ENCODE data around the gene MTREX. TPM values are rescaled to one million over a fixed set of nuclear protein-coding genes. Genes with fewer than 3 reads are reported as not detected.

The MTREX gene
- total and polyA plus RNA-seq, 4 donors, result 10.0 to 43.8 (median 23.7) TPM

DNA sequence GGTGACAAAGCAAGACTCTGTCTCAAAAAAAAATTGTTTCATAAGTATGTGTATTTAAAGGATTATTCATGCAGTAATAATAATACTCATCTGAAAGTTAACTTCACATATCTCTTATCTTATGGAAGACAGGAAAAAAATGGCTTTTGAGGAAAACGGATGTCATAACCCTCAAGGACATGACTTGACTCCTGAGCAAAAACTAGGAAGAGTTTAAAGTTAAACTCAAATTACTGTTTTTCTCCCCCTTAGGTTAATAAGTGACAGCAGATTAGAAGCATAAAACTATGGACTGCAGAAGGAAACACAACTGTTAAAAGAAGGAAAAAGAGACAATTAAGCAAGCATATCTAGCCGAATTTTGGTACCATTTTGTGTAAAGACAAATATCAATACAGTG lies 16.8 kb upstream of the MTREX start:
- no peak overlapping the region for H3K9ac ChIP-seq (ENCODE audit: low read depth in 1 of 2, low read length in 2 of 2)
- H3K27ac ChIP-seq (ENCODE audit: low read depth in 1 of 2, low read length in 2 of 2), result no peak overlapping the region
- TF ChIP-seq SP1 (IDR thresholded peaks at IDR 0.05) (no peak), RXRA (IDR thresholded peaks at IDR 0.05) (no peak), RAD21 (IDR thresholded peaks at IDR 0.05) (no peak), FOXA2 (IDR thresholded peaks at IDR 0.05) (no peak), TAF1 (conservative IDR thresholded peaks at IDR 0.05) (no peak), YY1 (IDR thresholded peaks at IDR 0.05) (no peak), GABPA (IDR thresholded peaks at IDR 0.05 in 1 of 2, conservative IDR thresholded peaks at IDR 0.05 in 1 of 2) (no peak), FOXA1 (IDR thresholded peaks at IDR 0.05) (no peak)
- TF ChIP-seq, protein P1, sequence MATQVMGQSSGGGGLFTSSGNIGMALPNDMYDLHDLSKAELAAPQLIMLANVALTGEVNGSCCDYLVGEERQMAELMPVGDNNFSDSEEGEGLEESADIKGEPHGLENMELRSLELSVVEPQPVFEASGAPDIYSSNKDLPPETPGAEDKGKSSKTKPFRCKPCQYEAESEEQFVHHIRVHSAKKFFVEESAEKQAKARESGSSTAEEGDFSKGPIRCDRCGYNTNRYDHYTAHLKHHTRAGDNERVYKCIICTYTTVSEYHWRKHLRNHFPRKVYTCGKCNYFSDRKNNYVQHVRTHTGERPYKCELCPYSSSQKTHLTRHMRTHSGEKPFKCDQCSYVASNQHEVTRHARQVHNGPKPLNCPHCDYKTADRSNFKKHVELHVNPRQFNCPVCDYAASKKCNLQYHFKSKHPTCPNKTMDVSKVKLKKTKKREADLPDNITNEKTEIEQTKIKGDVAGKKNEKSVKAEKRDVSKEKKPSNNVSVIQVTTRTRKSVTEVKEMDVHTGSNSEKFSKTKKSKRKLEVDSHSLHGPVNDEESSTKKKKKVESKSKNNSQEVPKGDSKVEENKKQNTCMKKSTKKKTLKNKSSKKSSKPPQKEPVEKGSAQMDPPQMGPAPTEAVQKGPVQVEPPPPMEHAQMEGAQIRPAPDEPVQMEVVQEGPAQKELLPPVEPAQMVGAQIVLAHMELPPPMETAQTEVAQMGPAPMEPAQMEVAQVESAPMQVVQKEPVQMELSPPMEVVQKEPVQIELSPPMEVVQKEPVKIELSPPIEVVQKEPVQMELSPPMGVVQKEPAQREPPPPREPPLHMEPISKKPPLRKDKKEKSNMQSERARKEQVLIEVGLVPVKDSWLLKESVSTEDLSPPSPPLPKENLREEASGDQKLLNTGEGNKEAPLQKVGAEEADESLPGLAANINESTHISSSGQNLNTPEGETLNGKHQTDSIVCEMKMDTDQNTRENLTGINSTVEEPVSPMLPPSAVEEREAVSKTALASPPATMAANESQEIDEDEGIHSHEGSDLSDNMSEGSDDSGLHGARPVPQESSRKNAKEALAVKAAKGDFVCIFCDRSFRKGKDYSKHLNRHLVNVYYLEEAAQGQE (IDR thresholded peaks at IDR 0.05), result no peak
- TF ChIP-seq, protein P2, sequence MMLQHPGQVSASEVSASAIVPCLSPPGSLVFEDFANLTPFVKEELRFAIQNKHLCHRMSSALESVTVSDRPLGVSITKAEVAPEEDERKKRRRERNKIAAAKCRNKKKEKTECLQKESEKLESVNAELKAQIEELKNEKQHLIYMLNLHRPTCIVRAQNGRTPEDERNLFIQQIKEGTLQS (IDR thresholded peaks at IDR 0.05), result no peak
- TF ChIP-seq, protein P3, sequence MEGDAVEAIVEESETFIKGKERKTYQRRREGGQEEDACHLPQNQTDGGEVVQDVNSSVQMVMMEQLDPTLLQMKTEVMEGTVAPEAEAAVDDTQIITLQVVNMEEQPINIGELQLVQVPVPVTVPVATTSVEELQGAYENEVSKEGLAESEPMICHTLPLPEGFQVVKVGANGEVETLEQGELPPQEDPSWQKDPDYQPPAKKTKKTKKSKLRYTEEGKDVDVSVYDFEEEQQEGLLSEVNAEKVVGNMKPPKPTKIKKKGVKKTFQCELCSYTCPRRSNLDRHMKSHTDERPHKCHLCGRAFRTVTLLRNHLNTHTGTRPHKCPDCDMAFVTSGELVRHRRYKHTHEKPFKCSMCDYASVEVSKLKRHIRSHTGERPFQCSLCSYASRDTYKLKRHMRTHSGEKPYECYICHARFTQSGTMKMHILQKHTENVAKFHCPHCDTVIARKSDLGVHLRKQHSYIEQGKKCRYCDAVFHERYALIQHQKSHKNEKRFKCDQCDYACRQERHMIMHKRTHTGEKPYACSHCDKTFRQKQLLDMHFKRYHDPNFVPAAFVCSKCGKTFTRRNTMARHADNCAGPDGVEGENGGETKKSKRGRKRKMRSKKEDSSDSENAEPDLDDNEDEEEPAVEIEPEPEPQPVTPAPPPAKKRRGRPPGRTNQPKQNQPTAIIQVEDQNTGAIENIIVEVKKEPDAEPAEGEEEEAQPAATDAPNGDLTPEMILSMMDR (IDR thresholded peaks at IDR 0.05; ENCODE audit: low read depth, low read length, missing input control), result no peak
- DNase-seq (ENCODE audit: low spot score), result no peak
- H3K27me3 ChIP-seq (ENCODE audit: control insufficient read depth in 4 of 4, insufficient read depth in 4 of 4, low read length in 3 of 4), result no peaks in the 10 kb centered on the region
- no peak overlapping the region for H3K4me3 ChIP-seq (ENCODE audit: low read depth in 1 of 3, low read length in 3 of 3)
- no peaks in the 10 kb centered on the region for H3K4me1 ChIP-seq (ENCODE audit: control insufficient read depth in 4 of 4, insufficient read depth in 4 of 4, low read length in 3 of 4)
- peaks cover 6 to 55% (median 52%) of the 10 kb centered on the region in 4 donors for H3K36me3 ChIP-seq (ENCODE audit: control insufficient read depth in 4 of 4, insufficient read depth in 3 of 4, low read depth in 1 of 4, low read length in 3 of 4)
- WGBS, result 90% methylated on average over 2 of the region's 2 CpGs
- H3K9me3 ChIP-seq (ENCODE audit: control insufficient read depth in 4 of 4, low read length in 3 of 4), result no peaks in the 10 kb centered on the region

DNA sequence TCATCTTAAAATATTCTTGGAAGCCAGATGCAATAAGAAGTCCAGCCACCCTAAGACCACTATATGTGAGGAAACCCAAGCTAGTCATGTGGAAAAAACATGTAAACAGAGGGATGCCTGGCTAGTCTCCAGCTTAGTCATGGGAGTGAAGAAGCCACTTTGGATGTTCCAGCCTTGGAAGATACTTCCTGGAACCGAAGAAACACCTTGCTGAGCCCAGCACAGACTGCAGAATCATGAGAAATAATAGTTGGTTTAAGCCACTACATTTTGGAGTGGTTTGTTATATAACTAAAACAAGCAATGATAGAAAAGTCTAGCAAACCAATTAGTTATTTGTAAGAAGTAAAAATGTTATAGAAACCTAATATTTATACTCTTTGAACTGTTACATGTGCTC lies 12.9 kb upstream of the MTREX start:
- TF ChIP-seq, protein P4, sequence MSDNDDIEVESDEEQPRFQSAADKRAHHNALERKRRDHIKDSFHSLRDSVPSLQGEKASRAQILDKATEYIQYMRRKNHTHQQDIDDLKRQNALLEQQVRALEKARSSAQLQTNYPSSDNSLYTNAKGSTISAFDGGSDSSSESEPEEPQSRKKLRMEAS (IDR thresholded peaks at IDR 0.05), result no peak
- no peak for TF ChIP-seq YY1 (IDR thresholded peaks at IDR 0.05)
- TF ChIP-seq SP1 (IDR thresholded peaks at IDR 0.05), result no peak
- TF ChIP-seq GABPA (IDR thresholded peaks at IDR 0.05 in 1 of 2, conservative IDR thresholded peaks at IDR 0.05 in 1 of 2), result no peak
- no peak for DNase-seq (ENCODE audit: low spot score)
- no peak overlapping the region for H3K9ac ChIP-seq (ENCODE audit: low read depth in 1 of 2, low read length in 2 of 2)
- WGBS, result 97% methylated on average over 1 of the region's 1 CpG
- H3K27ac ChIP-seq (ENCODE audit: low read depth in 1 of 2, low read length in 2 of 2), result no peak overlapping the region
- H3K9me3 ChIP-seq (ENCODE audit: control insufficient read depth in 4 of 4, low read length in 3 of 4), result no peaks in the 10 kb centered on the region
- peaks cover 6 to 37% (median 36%) of the 10 kb centered on the region in 4 donors for H3K36me3 ChIP-seq (ENCODE audit: control insufficient read depth in 4 of 4, insufficient read depth in 3 of 4, low read depth in 1 of 4, low read length in 3 of 4)
- H3K27me3 ChIP-seq (ENCODE audit: control insufficient read depth in 4 of 4, insufficient read depth in 4 of 4, low read length in 3 of 4), result no peaks in the 10 kb centered on the region
- H3K4me1 ChIP-seq (ENCODE audit: control insufficient read depth in 4 of 4, insufficient read depth in 4 of 4, low read length in 3 of 4), result no peaks in the 10 kb centered on the region
- no peak overlapping the region for H3K4me3 ChIP-seq (ENCODE audit: low read depth in 1 of 3, low read length in 3 of 3)

DNA sequence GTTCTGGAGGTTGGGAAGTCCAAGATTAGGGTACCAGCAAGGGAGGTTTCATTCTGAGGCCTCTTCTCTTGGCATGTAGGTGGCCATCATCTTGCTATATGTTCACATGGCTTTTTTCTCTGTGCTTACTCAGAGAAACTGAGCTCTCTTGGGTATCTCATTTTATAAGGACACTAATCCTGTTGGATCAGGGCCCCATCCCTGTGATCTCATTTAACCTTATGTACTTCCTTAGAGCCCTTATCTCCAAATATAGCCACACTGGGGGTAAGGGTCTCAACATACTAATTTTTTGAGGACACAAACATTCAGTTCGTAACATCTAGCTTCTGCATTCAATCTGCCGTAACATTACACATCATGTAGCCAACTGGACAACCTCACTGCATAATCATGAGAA lies 6.9 kb upstream of the MTREX start:
- 96% methylated on average over 2 of the region's 2 CpGs for WGBS
- Histone ChIP-seq H3K9me3 (ENCODE audit: control insufficient read depth in 4 of 4, low read length in 3 of 4) (peaks cover 0 to 2% (median 0%) of the 10 kb centered on the region in 4 donors), H3K4me1 (ENCODE audit: control insufficient read depth in 4 of 4, insufficient read depth in 4 of 4, low read length in 3 of 4) (peaks cover 2 to 14% (median 8%) of the 10 kb centered on the region in 4 donors), H3K4me3 (ENCODE audit: low read depth in 1 of 3, low read length in 3 of 3) (no peak overlapping the region), H3K9ac (ENCODE audit: low read depth in 1 of 2, low read length in 2 of 2) (no peak overlapping the region), H3K36me3 (ENCODE audit: control insufficient read depth in 4 of 4, insufficient read depth in 3 of 4, low read depth in 1 of 4, low read length in 3 of 4) (peaks cover 0 to 9% (median 3%) of the 10 kb centered on the region in 4 donors), H3K27me3 (ENCODE audit: control insufficient read depth in 4 of 4, insufficient read depth in 4 of 4, low read length in 3 of 4) (no peaks in the 10 kb centered on the region), H3K27ac (ENCODE audit: low read depth in 1 of 2, low read length in 2 of 2) (no peak overlapping the region)
- no peak for DNase-seq (ENCODE audit: low spot score)
- no peak for TF ChIP-seq RAD21 (IDR thresholded peaks at IDR 0.05)
- TF ChIP-seq YY1 (IDR thresholded peaks at IDR 0.05), result no peak
- TF ChIP-seq HNF4A (conservative IDR thresholded peaks at IDR 0.05), result no peak
- TF ChIP-seq GABPA (IDR thresholded peaks at IDR 0.05 in 1 of 2, conservative IDR thresholded peaks at IDR 0.05 in 1 of 2), result no peak
- TF ChIP-seq FOXA1 (IDR thresholded peaks at IDR 0.05), result no peak
- no peak for TF ChIP-seq FOXA2 (IDR thresholded peaks at IDR 0.05)
- no peak for TF ChIP-seq EGR1 (IDR thresholded peaks at IDR 0.05; ENCODE audit: low read depth in 2 of 2)
- no peak for TF ChIP-seq RXRA (IDR thresholded peaks at IDR 0.05)
- TF ChIP-seq JUND (IDR thresholded peaks at IDR 0.05), result no peak
- TF ChIP-seq, protein P4 (IDR thresholded peaks at IDR 0.05), result no peak
- TF ChIP-seq, protein P5, sequence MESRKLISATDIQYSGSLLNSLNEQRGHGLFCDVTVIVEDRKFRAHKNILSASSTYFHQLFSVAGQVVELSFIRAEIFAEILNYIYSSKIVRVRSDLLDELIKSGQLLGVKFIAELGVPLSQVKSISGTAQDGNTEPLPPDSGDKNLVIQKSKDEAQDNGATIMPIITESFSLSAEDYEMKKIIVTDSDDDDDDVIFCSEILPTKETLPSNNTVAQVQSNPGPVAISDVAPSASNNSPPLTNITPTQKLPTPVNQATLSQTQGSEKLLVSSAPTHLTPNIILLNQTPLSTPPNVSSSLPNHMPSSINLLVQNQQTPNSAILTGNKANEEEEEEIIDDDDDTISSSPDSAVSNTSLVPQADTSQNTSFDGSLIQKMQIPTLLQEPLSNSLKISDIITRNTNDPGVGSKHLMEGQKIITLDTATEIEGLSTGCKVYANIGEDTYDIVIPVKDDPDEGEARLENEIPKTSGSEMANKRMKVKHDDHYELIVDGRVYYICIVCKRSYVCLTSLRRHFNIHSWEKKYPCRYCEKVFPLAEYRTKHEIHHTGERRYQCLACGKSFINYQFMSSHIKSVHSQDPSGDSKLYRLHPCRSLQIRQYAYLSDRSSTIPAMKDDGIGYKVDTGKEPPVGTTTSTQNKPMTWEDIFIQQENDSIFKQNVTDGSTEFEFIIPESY (IDR thresholded peaks at IDR 0.05), result no peak
- TF ChIP-seq TAF1 (conservative IDR thresholded peaks at IDR 0.05), result no peak
- TF ChIP-seq HNF4G (IDR thresholded peaks at IDR 0.05), result no peak

Measured in liver (tissue), 9 donors.